ENCODE data around the gene CFAP43.
"Not testable (repeated sequence)": the region's sequence is repeated elsewhere in the genome, so short reads cannot be mapped to it uniquely, and the experiment has no call there.

CFAP43 gene

GRCh38 chr10:104255311-104255981 is 23.3 kb upstream of the CFAP43 start:
- no peak for DNase-seq

- no peak for DNase-seq
Measured at GRCh38 chr10:104254493-104255310, 22.5 kb upstream of the CFAP43 start, which contains the start of gene GSTO1. TSS of gene GSTO1 (plus strand) at chr10:104254892. CDS start at chr10:104254929, 37 bp downstream.

GRCh38 chr10:104253606-104254410 is 21.6 kb upstream of the CFAP43 start:
- no peak for DNase-seq

GRCh38 chr10:104253106-104253505 is 20.9 kb upstream of the CFAP43 start:
- DNase-seq: no peak

GRCh38 chr10:104252368-104252767 is 20.2 kb upstream of the CFAP43 start:
- no peak for DNase-seq

GRCh38 chr10:104251443-104251842 is 19.3 kb upstream of the CFAP43 start:
- no peak for DNase-seq

GRCh38 chr10:104250371-104250770 is 18.2 kb upstream of the CFAP43 start:
- DNase-seq: no peak

GRCh38 chr10:104248931-104249330 is 16.8 kb upstream of the CFAP43 start:
- not testable (repeated sequence) for DNase-seq

GRCh38 chr10:104247513-104248146 is 15.5 kb upstream of the CFAP43 start:
- DNase-seq: no peak

- no peak for DNase-seq
Measured at GRCh38 chr10:104246976-104247375, 14.8 kb upstream of the CFAP43 start.

GRCh38 chr10:104245066-104245632 is 13.0 kb upstream of the CFAP43 start:
- DNase-seq: no peak

GRCh38 chr10:104243512-104243911 is 11.3 kb upstream of the CFAP43 start:
- no peak for DNase-seq

GRCh38 chr10:104243009-104243408 is 10.8 kb upstream of the CFAP43 start:
- DNase-seq: not testable (repeated sequence)

- DNase-seq: no peak
Measured at GRCh38 chr10:104242545-104242944, 10.4 kb upstream of the CFAP43 start.

- no peak for DNase-seq
Measured at GRCh38 chr10:104240078-104240477, 7.9 kb upstream of the CFAP43 start.

- DNase-seq: no peak
Measured at GRCh38 chr10:104235801-104236200, 3.6 kb upstream of the CFAP43 start.

GRCh38 chr10:104234934-104235333 is 2.8 kb upstream of the CFAP43 start:
- DNase-seq: no peak

- no peak for DNase-seq
Measured at GRCh38 chr10:104233817-104234216, 1.7 kb upstream of the CFAP43 start.

- no peak for DNase-seq
Measured at GRCh38 chr10:104232613-104233102, 494 bp upstream of the CFAP43 start.

- no peak for DNase-seq
Measured at GRCh38 chr10:104230490-104230889, 1.7 kb downstream of the CFAP43 start.

GRCh38 chr10:104223304-104223703 is 8.9 kb downstream of the CFAP43 start:
- DNase-seq: no peak

GRCh38 chr10:104220522-104220921 is 11.6 kb downstream of the CFAP43 start:
- DNase-seq: no peak

Data from DMS 273 treated with DMSO at 0.1 percent for 48 hours (cell line).